ENCODE results near the gene SAMD10.

Gene SAMD10

GRCh38 chr20:64006902-64007301 lies 27.5 kb upstream of the SAMD10 start:
- no peak for TF ChIP-seq CTCF (IDR thresholded peaks at IDR 0.05; ENCODE audit: low read depth, low read length)

GRCh38 chr20:64006490-64006889 lies 27.0 kb upstream of the SAMD10 start:
- TF ChIP-seq CTCF (IDR thresholded peaks at IDR 0.05; ENCODE audit: low read depth, low read length) = no peak
- no peak overlapping the region for H3K4me3 ChIP-seq (ENCODE audit: low read depth, low read length)

More at GRCh38 chr20:64006902-64007301, 27.5 kb upstream of the SAMD10 start:
- H3K4me3 ChIP-seq (ENCODE audit: low read depth, low read length) = no peak overlapping the region

- no peak for TF ChIP-seq CTCF (IDR thresholded peaks at IDR 0.05; ENCODE audit: low read depth, low read length)
- no peak overlapping the region for H3K4me3 ChIP-seq (ENCODE audit: low read depth, low read length)
These were observed 26.0 kb upstream of the SAMD10 start for GRCh38 chr20:64005394-64005793.

GRCh38 chr20:64003960-64004725 lies 24.7 kb upstream of the SAMD10 start:
- H3K4me3 ChIP-seq (ENCODE audit: low read depth, low read length) = no peak overlapping the region
- no peak for TF ChIP-seq CTCF (IDR thresholded peaks at IDR 0.05; ENCODE audit: low read depth, low read length)

GRCh38 chr20:64001607-64002011 lies 22.2 kb upstream of the SAMD10 start:
- H3K4me3 ChIP-seq (ENCODE audit: low read depth, low read length) = no peak overlapping the region
- no peak for TF ChIP-seq CTCF (IDR thresholded peaks at IDR 0.05; ENCODE audit: low read depth, low read length)

- H3K4me3 ChIP-seq (ENCODE audit: low read depth, low read length) = no peak overlapping the region
- no peak for TF ChIP-seq CTCF (IDR thresholded peaks at IDR 0.05; ENCODE audit: low read depth, low read length)
These were observed 21.5 kb upstream of the SAMD10 start for GRCh38 chr20:64000906-64001305.

- no peak overlapping the region for H3K4me3 ChIP-seq (ENCODE audit: low read depth, low read length)
- no peak for TF ChIP-seq CTCF (IDR thresholded peaks at IDR 0.05; ENCODE audit: low read depth, low read length)
These were observed 3.5 kb upstream of the SAMD10 start for GRCh38 chr20:63982937-63983336.

Data from WI38 (cell line).